ENCODE results near the gene CCDC40. TPM values are rescaled to one million over a fixed set of nuclear protein-coding genes. Genes with fewer than 3 reads are reported as not detected.

Gene CCDC40
- total RNA-seq, 2 experiments from 2014 or later, result 0.64 to 0.77 TPM

DNA sequence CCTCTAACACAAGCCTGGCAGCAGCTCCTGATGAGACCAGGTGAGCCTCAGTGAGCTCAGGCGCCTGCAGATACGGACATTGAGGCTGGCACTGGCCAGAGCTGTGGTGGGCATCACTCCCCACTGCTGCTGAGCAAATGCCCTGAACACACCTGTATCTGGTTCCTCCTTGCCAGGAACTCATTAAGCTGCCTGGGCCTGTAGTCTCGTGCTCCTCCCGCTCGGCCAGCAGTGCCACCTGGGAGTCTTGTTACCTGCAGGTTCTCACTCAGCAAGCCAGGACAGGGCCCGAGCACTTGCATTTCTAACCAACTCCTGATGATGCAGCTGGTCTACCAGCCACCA is 97.2 kb downstream of the CCDC40 start:
- peaks cover 58% of the 10 kb centered on the region for H3K36me3 ChIP-seq (ENCODE audit: insufficient read depth, low read length)
- no peaks in the 10 kb centered on the region for H3K9me3 Mint-ChIP-seq
- H3K27me3 Mint-ChIP-seq, result peaks cover 7% of the 10 kb centered on the region
- TF ChIP-seq, protein P1, sequence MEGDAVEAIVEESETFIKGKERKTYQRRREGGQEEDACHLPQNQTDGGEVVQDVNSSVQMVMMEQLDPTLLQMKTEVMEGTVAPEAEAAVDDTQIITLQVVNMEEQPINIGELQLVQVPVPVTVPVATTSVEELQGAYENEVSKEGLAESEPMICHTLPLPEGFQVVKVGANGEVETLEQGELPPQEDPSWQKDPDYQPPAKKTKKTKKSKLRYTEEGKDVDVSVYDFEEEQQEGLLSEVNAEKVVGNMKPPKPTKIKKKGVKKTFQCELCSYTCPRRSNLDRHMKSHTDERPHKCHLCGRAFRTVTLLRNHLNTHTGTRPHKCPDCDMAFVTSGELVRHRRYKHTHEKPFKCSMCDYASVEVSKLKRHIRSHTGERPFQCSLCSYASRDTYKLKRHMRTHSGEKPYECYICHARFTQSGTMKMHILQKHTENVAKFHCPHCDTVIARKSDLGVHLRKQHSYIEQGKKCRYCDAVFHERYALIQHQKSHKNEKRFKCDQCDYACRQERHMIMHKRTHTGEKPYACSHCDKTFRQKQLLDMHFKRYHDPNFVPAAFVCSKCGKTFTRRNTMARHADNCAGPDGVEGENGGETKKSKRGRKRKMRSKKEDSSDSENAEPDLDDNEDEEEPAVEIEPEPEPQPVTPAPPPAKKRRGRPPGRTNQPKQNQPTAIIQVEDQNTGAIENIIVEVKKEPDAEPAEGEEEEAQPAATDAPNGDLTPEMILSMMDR (IDR thresholded peaks at IDR 0.05), result no peak
- no peaks in the 10 kb centered on the region for H3K9me3 ChIP-seq (ENCODE audit: control insufficient read depth in 1 of 2, insufficient read depth in 1 of 2, low read length in 2 of 2)
- H3K4me1 Mint-ChIP-seq (ENCODE audit: low read depth), result no peaks in the 10 kb centered on the region
- no peaks in the 10 kb centered on the region for H3K4me1 ChIP-seq (ENCODE audit: insufficient read depth, low read length)
- no peak overlapping the region for H3K4me3 ChIP-seq (ENCODE audit: low read length)
- H3K27ac ChIP-seq (ENCODE audit: low read depth in 1 of 2, low read length in 2 of 2), result no peak overlapping the region
- ATAC-seq (ENCODE audit: poor library complexity) (no peak), DNase-seq (no peak)
- no peak overlapping the region for H3K4me3 Mint-ChIP-seq
- ChIA-PET CTCF (no interaction called here), POLR2A (no interaction called here)
- H3K36me3 Mint-ChIP-seq (ENCODE audit: low read depth), result peaks cover 61% of the 10 kb centered on the region
- intact Hi-C loops (cut with DNase I, micrococcal nuclease), result no loop called here
- H3K27ac Mint-ChIP-seq, result no peak overlapping the region
- H3K27me3 ChIP-seq (ENCODE audit: control insufficient read depth in 1 of 2, insufficient read depth in 2 of 2, low read length in 2 of 2), result no peaks in the 10 kb centered on the region

DNA sequence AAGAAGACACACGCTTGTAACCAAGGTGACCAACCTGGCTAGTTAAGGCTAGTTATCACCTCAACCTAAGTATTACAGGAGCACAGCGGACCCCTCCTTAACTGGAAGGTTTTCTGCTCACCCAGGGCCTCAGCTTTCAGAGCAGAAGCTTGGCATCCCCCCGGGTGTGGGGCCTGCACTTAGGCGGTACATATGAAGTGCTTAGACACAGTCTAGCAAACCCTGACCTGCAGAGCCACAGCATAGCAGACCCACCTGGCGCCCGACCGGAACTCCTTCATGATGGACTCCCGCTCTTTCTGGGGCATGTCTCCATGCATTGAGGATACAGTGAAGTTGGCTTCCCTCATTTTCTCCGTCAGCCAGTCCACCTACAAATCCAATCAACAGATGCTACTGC is 100.7 kb downstream of the CCDC40 start:
- Mint-ChIP-seq H3K36me3 (ENCODE audit: low read depth) (peaks cover 97% of the 10 kb centered on the region), H3K4me3 (no peak overlapping the region), H3K4me1 (ENCODE audit: low read depth) (no peaks in the 10 kb centered on the region), H3K27me3 (no peaks in the 10 kb centered on the region), H3K27ac (no peak overlapping the region), H3K9me3 (no peaks in the 10 kb centered on the region)
- ChIA-PET CTCF (no interaction called here), POLR2A (no interaction called here)
- H3K27me3 ChIP-seq (ENCODE audit: control insufficient read depth in 1 of 2, insufficient read depth in 2 of 2, low read length in 2 of 2), result no peaks in the 10 kb centered on the region
- H3K27ac ChIP-seq (ENCODE audit: low read depth in 1 of 2, low read length in 2 of 2), result no peak overlapping the region
- intact Hi-C loops (cut with DNase I, micrococcal nuclease), result no loop called here
- TF ChIP-seq, protein P1 (IDR thresholded peaks at IDR 0.05), result no peak
- DNase-seq, result no peak
- H3K36me3 ChIP-seq (ENCODE audit: insufficient read depth, low read length), result peaks cover 93% of the 10 kb centered on the region
- H3K4me3 ChIP-seq (ENCODE audit: low read length), result no peak overlapping the region
- ATAC-seq (ENCODE audit: poor library complexity), result no peak
- no peaks in the 10 kb centered on the region for H3K4me1 ChIP-seq (ENCODE audit: insufficient read depth, low read length)
- H3K9me3 ChIP-seq (ENCODE audit: control insufficient read depth in 1 of 2, insufficient read depth in 1 of 2, low read length in 2 of 2), result no peaks in the 10 kb centered on the region

DNA sequence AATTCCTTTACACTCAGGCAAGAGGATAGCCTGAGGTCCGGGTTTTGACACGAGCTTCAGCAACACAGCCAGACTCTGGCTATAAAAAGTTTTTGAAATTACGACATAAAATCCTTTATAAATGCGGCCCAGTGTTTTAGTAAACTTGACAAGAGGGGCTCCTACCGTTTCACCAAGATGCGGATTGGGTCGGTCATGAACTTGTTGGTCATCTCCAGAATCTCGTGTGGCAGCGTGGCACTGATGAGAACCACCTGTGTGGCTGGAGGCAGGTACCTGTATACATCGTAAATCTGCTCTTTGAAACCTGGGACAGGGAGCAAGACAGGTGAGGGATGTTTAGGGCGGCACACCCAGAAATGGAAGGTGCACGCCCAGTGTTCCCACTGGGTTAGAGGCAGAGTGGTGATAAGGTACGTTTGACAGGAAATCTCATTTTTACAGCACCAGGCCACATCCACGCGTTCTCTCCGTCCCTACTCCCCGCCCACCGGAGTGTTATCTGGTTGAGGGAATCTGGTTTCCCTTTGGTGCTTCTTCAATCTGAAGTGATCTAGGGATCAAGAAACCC is 102.5 kb downstream of the CCDC40 start:
- ATAC-seq (ENCODE audit: poor library complexity) (no peak), DNase-seq (no peak)
- ChIA-PET POLR2A (no interaction called here), CTCF (no interaction called here)
- Histone ChIP-seq H3K36me3 (ENCODE audit: insufficient read depth, low read length) (peaks cover 99% of the 10 kb centered on the region), H3K27me3 (ENCODE audit: control insufficient read depth in 1 of 2, insufficient read depth in 2 of 2, low read length in 2 of 2) (no peaks in the 10 kb centered on the region), H3K4me3 (ENCODE audit: low read length) (no peak overlapping the region), H3K4me1 (ENCODE audit: insufficient read depth, low read length) (peaks cover 8% of the 10 kb centered on the region), H3K27ac (ENCODE audit: low read depth in 1 of 2, low read length in 2 of 2) (no peak overlapping the region), H3K9me3 (ENCODE audit: control insufficient read depth in 1 of 2, insufficient read depth in 1 of 2, low read length in 2 of 2) (no peaks in the 10 kb centered on the region)
- H3K27ac Mint-ChIP-seq, result no peak overlapping the region
- TF ChIP-seq, protein P1 (IDR thresholded peaks at IDR 0.05), result no peak
- intact Hi-C loops (cut with DNase I, micrococcal nuclease), result no loop called here
- H3K9me3 Mint-ChIP-seq, result no peaks in the 10 kb centered on the region
- no peak overlapping the region for H3K4me3 Mint-ChIP-seq
- no peaks in the 10 kb centered on the region for H3K4me1 Mint-ChIP-seq (ENCODE audit: low read depth)
- no peaks in the 10 kb centered on the region for H3K27me3 Mint-ChIP-seq
- peaks cover 98% of the 10 kb centered on the region for H3K36me3 Mint-ChIP-seq (ENCODE audit: low read depth)

Data from CD4-positive, alpha-beta T cell (primary cell).